Measurements from ENCODE around the gene COL4A2.

COL4A2 gene

DNA sequence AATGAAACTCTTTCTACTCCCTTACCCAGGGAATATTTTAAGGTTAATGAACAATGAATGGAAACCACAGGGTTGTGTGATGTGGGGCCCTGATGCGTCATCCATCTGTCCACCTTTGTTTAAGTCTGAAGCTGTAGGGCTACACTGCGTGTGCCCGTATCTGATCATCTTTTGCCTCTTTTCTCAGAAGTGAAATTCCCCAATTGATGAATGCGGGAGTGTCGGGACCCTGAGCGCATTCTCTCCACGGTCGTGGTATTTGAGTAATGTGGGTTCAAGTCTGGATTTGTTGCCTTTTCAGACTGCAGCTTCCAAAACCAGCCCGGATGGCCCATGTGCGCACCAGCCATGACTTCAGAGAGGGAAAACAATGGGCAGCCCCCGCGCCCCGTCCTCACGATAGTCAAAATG, 112.3 kb downstream of the COL4A2 start:
- no peak for DNase-seq (ENCODE audit: low read depth)

DNA sequence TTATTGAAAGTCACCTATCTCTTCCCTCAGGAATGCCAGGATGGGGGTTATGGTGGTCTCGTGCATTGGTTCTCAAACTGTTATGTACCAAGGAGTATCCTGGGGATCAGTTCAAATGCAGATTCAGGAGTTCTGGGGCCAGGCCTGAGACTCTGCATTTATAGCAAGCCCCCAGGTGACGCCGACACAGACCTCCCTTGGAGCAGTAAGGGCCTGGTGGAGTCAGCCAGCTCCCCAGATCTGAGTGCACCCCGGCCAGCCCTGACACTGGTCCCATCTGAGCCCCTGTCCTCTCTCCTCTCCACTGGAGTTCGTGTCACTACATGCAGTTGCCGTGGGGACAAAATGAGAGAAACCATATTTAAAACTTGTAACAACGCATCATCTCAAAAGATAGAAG, 112.9 kb downstream of the COL4A2 start:
- no peak for DNase-seq (ENCODE audit: low read depth)

DNA sequence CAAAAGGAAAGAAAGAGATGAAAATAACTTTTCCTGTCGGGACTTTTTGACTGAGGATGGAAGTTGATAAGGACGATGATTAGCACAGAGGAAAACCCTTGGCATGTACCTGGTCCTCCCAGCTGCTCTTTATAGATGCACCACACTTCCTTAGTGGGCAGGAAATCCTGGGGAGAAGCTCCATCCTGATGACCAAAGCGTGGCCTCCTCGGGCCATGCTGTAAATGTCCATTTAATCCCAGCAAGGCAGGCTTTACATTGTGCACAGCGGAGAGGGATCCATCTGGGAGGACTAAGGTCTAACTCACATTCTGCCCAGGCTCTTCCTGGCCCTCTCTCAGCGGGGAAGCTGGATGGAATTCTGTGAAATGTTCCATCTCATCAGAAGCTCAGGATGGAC, 113.5 kb downstream of the COL4A2 start:
- no peak for DNase-seq (ENCODE audit: low read depth)

DNA sequence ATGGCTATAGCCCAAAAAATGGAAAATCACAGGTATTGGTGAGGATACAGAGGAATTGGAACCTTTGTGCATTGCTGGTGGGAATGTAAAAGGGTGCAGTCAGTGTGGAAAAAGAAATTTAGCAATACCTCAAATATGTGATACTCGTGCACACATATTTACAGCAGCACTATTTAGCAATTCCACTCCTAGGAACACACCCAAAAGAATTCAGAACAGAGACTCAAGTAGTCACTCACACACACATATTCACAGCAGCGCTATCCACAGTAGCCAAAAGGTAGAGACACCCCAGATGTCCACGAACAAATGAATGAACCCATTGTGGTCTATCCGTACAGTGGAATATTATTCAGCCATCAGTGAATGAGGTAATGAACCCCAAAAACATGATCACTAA, 114.0 kb downstream of the COL4A2 start:
- DNase-seq (ENCODE audit: low read depth) = no peak

DNA sequence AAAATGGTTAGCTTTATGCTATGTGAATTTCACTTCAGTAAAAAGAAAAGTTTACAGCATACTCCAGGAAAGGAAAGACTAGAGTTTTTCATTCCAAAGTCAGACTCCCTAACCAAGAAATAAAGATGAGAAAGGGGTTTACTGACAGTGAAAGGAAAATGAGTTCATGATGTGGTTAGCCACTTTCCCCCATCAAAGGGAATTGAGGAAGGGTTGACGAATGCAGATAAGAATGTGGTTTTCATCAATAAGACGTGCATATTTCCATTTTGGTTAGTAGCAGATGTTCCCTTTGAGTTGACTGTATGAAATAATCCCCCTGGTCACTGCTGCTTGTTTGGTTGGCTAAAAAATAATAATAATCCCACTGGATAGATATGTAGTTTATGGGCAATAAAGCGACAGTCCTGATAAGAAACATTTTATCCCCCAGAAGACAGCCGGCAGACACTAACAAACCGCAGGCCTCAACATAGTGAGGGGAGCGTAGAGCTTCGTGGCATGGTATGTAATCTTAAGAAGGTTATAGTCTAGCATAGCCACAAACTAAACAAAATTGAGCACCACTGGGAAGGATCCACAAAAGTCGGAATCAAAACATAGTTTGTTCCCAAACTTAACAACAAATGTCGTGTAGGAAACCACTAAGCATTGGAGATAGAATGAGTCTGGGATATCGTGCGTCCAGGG, 114.8 kb downstream of the COL4A2 start:
- DNase-seq (ENCODE audit: low read depth) = no peak

DNA sequence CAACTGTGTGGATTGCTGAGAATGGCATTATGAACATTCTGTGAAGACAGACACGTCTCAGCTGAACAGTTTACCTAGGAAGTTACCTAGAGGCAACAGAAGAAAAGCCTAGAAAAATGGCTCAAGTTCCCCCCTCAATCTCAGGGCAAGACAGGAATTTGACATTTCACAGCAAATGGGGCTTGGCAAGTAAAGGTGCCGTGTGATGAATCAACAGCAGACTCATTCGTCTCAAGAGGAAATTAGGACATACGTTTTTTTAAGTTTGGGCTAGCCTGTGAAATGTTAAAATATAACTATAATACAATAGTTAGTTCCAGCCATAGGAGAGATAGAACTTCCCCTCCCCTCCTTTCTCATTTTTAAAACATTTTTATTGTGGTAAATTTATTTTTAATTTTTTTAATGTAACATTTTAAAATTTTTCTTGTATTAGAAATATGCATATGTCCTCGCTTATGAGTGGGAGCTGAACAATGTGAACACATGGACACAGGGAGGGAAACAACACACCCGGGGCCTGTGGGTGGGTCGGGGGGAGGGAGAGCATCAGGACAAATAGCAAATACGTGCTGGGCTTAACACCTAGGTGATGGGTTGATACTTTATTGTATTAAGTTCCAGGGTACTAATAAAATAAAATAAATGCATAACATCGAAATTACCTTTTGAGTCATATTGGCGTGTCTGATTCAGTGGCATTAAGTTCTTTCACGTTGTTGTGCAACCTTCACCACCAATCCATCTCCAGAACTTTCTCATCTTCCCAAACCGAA, 116.0 kb downstream of the COL4A2 start:
- no peak for DNase-seq (ENCODE audit: low read depth)

DNA sequence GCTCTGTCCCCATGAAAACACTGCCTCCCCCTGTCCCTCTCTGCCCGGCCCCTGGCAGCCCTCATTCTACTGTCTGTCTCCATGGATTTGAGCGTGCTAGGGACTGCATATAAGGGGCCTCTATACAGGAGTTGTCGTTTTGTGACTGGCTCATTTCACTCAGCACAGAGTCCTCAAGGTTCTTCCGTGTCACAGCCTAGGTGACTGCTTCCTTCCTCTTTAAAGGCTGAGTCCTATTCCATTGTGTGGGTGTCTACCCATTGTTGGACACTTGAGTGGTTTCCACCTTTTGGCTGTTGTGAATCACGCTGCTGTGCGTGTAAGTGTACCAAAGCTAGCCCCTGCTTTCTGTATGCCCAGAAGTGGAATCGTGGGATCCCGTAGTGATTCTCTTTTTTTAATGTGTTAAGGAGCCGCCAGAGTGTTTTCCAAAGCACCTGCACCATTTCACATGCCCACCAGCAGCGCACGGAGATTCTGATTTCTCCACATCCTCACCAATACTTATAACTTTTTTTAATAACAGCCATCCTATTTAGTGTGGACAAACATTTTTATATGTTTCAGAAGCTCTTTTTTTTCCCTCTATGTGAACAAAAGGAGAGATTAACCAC, 116.7 kb downstream of the COL4A2 start:
- no peak for DNase-seq (ENCODE audit: low read depth)

DNA sequence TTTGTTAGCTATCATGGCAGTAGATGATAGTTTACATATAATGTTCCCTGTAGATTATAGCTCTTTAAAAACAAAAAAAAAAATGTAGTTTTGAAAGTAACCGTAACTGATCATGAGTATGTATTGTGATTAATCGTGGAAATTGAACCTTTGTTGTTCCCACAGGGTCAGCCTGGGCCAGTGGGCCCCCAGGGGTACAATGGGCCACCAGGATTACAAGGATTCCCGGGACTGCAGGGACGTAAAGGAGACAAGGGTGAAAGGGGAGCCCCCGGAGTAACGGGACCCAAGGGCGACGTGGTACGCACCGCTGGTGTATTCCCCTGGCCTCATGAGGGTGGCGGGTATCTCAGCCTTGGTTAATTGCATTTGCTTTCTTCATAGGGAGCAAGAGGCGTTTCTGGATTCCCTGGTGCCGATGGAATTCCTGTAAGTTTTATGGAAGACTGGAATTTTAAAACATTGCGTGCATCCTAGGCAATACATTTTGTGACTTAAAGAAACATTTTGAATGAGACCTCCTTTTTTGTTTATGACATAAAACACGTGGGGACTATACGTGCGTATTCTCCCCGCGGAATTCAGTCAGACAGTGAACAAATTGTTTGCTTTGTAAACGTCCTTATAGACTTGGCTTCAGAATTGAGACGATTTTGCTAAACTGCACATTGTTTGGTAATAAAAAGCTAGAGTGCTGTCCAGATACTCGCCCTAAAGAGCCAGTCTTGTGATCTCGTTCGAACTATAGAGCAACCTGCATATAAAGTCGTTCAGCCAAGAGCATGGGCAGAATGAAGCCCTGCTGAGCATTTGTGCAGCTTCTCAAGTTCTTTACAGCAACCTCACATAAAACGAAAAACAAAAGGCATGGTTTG, 117.7 kb downstream of the COL4A2 start:
- no peak for DNase-seq (ENCODE audit: low read depth)

DNA sequence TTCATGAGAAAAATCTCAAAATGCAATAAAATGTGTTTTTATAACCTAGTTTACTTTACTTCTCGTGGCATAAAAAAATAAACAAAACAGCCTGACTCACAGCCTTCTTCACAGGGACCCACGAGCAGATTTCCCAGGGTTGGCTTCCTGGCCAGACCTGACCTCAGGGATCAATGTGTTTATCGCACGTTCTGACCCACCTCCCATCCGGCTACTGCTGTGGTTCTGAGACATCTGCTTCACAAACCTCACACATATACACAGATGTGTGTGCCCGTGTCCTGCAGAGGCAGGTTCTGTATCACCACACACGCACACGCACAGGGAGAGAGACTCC, 118.3 kb downstream of the COL4A2 start:
- DNase-seq (ENCODE audit: low read depth) = no peak

DNA sequence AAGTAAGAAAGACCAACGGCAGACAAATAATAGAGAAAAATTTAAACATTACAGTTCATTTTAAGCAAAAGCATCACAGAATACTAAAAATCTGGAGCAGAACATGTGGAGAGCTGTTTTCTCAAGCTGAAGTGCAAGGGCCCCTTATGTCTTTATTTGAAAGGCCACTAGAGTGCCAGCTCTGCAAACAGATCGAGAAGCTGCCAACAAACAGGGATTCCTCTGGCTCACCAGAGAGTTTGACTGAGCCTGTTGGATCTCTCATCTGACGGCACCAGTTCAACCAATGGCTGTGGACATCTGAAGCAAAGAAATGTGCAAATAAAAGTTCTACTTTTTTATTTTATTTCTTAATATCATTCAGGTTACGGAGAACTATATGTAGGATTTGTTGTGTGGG, 119.7 kb downstream of the COL4A2 start:
- no peak for DNase-seq (ENCODE audit: low read depth)

DNA sequence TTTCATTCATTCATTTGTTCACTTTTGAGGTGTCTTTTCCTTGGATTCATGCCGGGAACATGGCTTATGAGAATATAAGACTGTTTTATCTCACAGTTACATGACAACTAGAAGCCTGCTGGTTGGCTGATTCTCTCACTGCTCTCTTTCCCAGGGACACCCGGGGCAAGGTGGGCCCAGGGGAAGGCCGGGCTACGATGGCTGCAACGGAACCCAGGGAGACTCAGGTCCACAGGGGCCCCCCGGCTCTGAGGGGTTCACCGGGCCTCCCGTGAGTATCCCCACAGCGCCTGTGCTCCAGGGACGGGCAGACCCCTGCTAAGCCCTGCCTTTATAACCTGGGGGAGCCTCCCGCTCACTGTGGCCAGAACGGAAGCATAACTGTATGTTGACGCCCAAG, 121.2 kb downstream of the COL4A2 start:
- no peak for DNase-seq (ENCODE audit: low read depth)

DNA sequence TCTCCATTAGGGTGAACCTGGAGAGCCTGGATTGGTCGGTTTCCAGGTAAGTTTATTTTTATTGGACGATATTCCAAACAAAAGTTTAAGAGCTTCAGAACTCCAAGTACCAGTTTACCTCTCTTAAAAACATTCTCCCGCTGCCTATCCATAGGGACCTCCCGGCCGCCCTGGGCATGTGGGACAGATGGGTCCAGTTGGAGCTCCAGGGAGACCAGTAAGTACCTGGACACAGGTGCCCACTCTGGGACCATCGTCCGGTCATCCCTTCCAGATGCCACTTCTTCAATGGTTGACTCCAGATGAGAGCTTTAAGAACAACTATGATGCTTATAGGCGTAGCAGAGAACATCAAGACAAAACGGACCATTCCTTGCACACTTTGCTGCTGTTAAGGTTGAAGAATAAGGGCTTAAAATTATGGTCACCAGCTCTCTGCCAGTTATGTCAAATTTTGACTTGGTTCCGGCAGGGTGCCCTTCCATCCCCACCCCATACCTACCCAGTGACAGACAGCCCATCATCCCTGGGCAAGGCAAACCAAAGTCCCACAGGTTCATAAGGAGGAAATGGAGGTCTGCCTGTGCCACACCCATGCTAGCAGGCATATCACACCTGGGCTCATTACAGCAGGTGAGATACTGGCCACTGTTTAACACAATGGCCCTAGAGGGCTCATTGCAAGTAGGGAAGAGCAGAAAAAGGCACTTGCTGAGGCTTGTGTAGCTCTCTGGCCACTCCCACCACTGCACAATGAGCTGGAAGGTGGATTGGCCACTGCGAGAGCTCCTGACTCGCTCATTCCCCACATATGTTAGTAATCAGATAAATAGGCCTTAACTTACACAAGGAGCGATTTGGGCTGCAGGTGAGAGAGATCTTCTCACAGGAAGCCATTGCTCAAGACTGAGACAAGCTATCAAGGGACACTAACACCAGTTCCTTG, 123.6 kb downstream of the COL4A2 start:
- DNase-seq (ENCODE audit: low read depth) = no peak

DNA sequence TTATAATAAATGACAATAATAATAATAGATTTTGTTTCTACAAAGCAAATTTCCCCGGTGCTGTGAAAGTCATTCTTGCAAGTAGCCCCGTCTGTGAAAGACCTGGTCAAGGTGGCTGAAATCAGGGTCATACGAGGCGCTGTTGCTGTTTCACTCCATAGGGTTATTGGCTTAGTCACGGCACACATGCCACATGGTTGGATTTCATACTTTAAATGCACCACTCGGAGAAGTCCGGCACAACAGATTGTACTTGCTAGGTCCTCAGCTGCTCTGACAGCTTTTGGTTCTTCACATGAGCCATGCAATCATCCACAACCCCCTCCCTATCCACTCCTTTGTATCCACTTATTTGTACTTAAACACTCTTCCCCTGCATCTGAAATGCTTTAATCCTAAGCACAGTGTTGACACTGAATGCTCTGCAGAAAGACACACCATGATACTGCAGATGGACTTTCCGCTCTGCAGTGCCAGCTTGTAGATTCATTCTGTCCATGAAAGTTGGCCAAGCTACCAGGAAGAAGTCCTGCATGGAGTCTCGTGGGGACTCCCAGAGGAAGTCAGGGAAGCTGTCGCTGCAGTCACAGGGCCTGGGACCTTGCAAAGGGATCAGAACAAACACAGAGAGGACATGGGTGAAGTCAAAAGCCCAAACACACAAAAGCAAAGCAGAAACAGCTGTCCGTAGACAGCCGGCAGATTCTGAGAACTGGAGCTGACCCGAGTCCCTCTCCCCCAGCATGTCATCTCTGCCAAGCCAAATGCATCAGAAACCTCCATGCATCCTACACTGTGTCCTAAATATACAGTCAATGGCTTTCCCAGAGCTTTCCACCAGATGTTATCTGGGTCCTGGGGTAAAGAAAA, 124.6 kb downstream of the COL4A2 start:
- no peak for DNase-seq (ENCODE audit: low read depth)

DNA sequence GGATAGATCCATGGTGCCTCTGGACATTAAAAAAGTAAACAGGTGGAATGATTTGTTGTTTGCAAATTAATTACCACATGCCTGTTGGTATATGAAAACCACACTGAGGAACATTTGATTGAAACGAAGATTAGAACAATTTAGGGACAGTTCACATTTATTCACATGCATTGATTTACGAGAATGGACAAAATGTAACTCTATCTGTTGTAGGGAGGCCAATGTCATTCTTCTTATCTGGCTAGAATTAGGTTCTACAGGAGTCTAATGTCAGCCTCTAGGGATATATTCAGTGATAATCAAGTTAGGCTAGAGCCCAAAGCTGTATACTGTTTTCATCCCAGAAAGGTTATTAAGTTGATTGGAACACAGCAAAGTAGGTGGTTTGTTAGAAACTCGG, 125.4 kb downstream of the COL4A2 start:
- DNase-seq (ENCODE audit: low read depth) = no peak

DNA sequence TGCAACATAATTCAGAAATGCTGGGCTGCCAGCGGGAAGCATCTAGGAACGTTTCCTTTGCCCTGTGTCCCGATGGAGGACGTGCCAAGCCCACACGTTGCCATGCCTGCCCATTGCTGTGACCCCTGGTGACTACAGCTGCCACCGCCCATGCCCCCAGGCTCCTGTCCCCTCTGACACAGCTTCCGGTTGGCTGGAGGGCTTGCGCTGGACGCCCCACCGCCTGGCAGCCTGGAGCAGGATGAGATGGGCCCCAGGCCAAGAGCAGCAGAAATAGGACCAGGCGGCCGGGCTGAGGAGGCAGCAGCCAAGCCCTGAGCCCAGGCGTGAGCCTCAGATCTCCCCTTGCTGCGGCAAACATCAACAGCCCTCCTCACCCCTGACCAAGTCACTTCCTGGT, 125.9 kb downstream of the COL4A2 start:
- DNase-seq (ENCODE audit: low read depth) = no peak

DNA sequence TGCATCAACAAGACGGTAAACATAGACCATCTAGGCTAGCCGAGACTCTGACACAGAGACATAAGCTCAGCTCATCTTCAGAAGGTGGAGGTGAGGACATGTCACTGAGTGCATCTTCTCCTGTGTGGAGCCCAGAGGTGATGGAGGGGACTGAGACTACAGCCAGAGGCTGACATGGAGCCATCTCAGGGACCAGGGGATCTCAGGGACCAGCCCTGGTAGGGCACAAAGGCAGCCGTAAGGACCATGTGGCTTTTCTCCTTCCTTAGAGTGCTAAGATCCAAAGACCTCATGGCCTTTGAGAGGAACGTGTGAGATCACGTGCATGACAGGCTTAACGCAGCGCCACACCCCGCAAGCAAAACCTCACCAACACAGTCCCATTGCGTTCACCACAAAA, 127.5 kb downstream of the COL4A2 start:
- DNase-seq (ENCODE audit: low read depth) = no peak

DNA sequence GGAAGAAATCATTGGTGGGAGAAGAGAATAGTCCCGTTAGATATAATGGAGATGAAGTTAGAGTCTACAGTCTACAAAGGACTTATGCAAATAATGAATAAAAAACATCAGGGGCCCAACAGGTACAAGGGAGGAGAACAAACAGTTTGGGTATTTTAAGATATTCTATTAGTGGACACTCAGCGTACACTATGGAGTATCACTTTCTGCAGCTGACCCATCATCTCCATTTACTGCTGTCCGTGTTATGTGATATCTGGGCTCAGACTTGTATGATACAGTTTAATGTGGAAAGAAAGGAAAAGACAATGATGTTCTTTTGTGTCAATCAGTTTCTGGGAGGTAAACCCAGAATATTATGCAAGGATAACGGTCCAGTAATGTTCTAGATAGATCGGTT, 128.2 kb downstream of the COL4A2 start:
- DNase-seq (ENCODE audit: low read depth) = no peak

DNA sequence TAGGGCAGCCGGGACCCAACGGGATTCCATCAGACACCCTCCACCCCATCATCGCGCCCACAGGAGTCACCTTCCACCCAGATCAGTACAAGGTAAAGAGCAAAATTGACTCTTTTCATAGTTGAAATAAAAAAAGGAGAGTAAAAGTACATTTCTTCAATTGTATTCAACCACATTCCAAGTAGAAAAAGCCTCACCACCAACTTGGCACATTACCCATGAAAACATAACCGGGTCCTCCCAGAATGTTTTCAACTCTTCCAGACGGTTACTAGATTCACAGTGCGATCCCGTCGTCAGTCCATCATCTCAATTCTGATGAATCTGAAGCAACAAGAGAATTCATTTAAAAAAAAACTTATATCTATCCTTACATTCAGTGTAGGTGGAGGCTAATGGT, 129.2 kb downstream of the COL4A2 start:
- no peak for DNase-seq (ENCODE audit: low read depth)

DNA sequence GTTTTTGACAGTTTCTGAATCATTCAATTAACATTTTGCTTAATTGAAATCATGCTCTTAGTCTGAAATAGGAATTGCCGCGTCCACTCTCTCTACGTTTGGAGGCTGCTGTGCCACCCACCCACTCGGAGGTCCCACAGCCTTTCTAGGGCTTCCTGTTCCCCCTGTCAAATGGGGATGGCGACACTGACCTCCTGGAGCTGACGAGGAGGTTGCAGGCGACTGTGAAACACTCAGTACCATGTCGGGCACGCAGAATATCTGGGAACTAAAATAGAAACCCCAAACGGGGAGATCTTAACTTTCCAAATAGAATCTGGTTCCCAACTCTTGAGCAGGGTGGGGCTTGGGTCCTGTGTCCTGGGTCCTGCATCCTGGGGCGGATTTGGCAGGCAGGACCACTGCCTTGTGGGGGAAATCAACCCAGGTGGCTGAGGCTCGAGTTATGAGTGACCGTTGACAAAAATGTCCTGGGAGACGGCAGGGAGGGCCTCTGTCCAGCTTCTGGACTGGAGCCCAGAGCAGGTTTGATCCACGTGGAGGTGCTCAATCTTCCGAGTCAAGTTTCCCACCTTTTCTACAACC, 129.8 kb downstream of the COL4A2 start:
- no peak for DNase-seq (ENCODE audit: low read depth)

DNA sequence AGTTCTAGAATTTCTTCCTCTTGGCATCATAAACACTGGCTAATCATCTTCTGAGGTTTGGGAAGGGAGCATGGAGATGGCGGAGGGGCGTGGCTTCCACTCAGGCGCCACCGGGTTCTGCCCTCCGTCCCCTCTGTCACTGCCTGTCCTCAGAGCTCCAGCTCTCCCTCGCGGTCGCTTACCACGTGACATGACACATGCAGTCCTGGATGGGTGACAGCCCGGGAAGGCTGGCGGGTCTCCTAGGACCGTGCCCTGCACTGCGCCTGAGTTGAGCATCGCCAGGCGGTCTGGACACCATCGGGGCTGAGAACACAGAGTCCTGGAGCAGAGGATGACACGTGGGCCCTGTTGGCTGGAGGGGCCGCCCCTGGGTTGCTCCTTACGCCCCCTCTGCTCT, 131.1 kb downstream of the COL4A2 start:
- no peak for DNase-seq (ENCODE audit: low read depth)
